Endodermal cell (in vitro differentiated cells): ENCODE results near the gene GPRIN2. TPM values are rescaled to one million over a fixed set of nuclear protein-coding genes. Genes with fewer than 3 reads are reported as not detected.
"Not testable (repeated sequence)": the region's sequence is repeated elsewhere in the genome, so short reads cannot be mapped to it uniquely, and the experiment has no call there.

Source experiments
- DNase-seq: peaks from one replicate; pipeline ENCODE4 v3.0.0-alpha.2; 2017
- H3K27ac ChIP-seq: 2 replicates; pipeline ENCODE4 v1.5.1; 2013; ENCODE audit warnings: mild to moderate bottlenecking, low read depth, low read length, moderate library complexity
- H3K27me3 ChIP-seq: 2 replicates; pipeline ENCODE4 v1.6.1; 2013; ENCODE audit warnings: mild to moderate bottlenecking, low read length, moderate library complexity; ENCODE audit not compliant: insufficient read depth, control insufficient read depth, poor library complexity, severe bottlenecking
- H3K36me3 ChIP-seq: 2 replicates; pipeline ENCODE4 v1.7.0; 2013; ENCODE audit warnings: mild to moderate bottlenecking, low read length, moderate library complexity; ENCODE audit not compliant: control insufficient read depth, insufficient read depth
- H3K4me1 ChIP-seq: one replicate; pipeline ENCODE4 v1.7.0; 2013; ENCODE audit warnings: low read length; ENCODE audit not compliant: control insufficient read depth, insufficient read depth
- H3K4me3 ChIP-seq: 2 replicates; pipeline ENCODE4 v1.5.1; 2013; ENCODE audit warnings: mild to moderate bottlenecking, low read length, moderate library complexity
- H3K9ac ChIP-seq: 2 replicates; pipeline ENCODE4 v1.6.1; 2013; ENCODE audit warnings: mild to moderate bottlenecking, low read length, moderate library complexity; ENCODE audit not compliant: poor library complexity, severe bottlenecking; ENCODE audit errors: extremely low read depth
- H3K9me3 ChIP-seq: 2 replicates; pipeline ENCODE4 v1.6.1; 2013; ENCODE audit warnings: mild to moderate bottlenecking, low read length, moderate library complexity; ENCODE audit not compliant: control insufficient read depth
- H3K27ac Mint-ChIP-seq: 2 replicates; pipeline ENCODE4 v1.8.0; 2020; ENCODE audit warnings: mixed read lengths
- H3K27me3 Mint-ChIP-seq: 2 replicates; pipeline ENCODE4 v1.8.0; 2021; ENCODE audit warnings: mild to moderate bottlenecking, mixed read lengths; ENCODE audit not compliant: insufficient read depth
- H3K36me3 Mint-ChIP-seq: 2 replicates; pipeline ENCODE4 v1.8.0; 2020; ENCODE audit warnings: low read depth, mixed read lengths
- H3K4me1 Mint-ChIP-seq: 2 replicates; pipeline ENCODE4 v1.8.0; 2020; ENCODE audit warnings: mixed read lengths
- H3K4me3 Mint-ChIP-seq: 2 replicates; pipeline ENCODE4 v1.8.0; 2020; ENCODE audit warnings: mild to moderate bottlenecking, moderate library complexity, mixed read lengths
- H3K9me3 Mint-ChIP-seq: 2 replicates; pipeline ENCODE4 v1.8.0; 2020; ENCODE audit warnings: mild to moderate bottlenecking, mixed read lengths
- CTCF ChIP-seq: fragments of 200-600 bp; sonication (generic); conservative IDR thresholded peaks from 2 replicates; pipeline ENCODE4 v1.5.0; 2021; ENCODE audit warnings: antibody characterized with exemption, mild to moderate bottlenecking
- WGBS, 2 experiments: methylation state at CpG; one replicate each; pipeline versions ENCODE4 v1.1.5 to v1.1.7; 2013; ENCODE audit warnings: missing lambda C conversion rate in 2 of 2, mixed read lengths in 1 of 2; ENCODE audit not compliant: insufficient coverage in 1 of 2, insufficient read length in 1 of 2; 5-methylcytosine and 5-hydroxymethylcytosine counted together
- long read RNA-seq, 4 experiments: library from polyadenylated mRNA in 2 of 4; library from RNA in 1 of 4; library from capped mRNA in 1 of 4; stranded (forward) in 3 of 4; unstranded in 1 of 4; transcript quantifications; one replicate each; pipeline ENCODE4 v2.0.0, GENCODE V29; 2020 to 2021; ENCODE audit warnings: inconsistent platforms in 1 of 4
- polyA plus RNA-seq, 2 experiments: library from polyadenylated mRNA; stranded (reverse); fragments of 50-300 nt; gene quantifications; one replicate each; pipeline ENCODE4 v1.2.3, GENCODE V29; 2013
- total RNA-seq, 2 donors: library from RNA; stranded (reverse); fragmentation: NEBNext Ultra II Directional in 1 of 2; extraction: Animal tissue kit (Norgen Biotek cat#: 25700) in 1 of 2; gene quantifications; 2 replicates in 1 of 2; 3 replicates in 1 of 2; pipeline ENCODE4 v1.2.1, GENCODE V29; 2021

GPRIN2 gene
- total RNA-seq = 10 to 100 TPM; 16.1 to 25.2 TPM
- 4.7 TPM for polyA plus RNA-seq (2013, experiment 1 of 2)
- polyA plus RNA-seq (2013, experiment 2 of 2) = 3.0 TPM
- long read RNA-seq, experiment 1, partial matches to known transcripts = 1 of 6 reads
- long read RNA-seq, experiment 1, other reads (novel, unspliced or antisense) = 2 of 6 reads
- long read RNA-seq, experiment 2, transcript GPRIN2-202 (3 exons, 1,966 nt) = major isoform, 5 of 14 reads
- long read RNA-seq, experiment 2, partial matches to known transcripts = 0 of 14 reads
- long read RNA-seq, experiment 2, other reads (novel, unspliced or antisense) = 7 of 14 reads
- long read RNA-seq, experiment 3, partial matches to known transcripts = 1 of 31 reads
- long read RNA-seq, experiment 3, other reads (novel, unspliced or antisense) = 25 of 31 reads
- long read RNA-seq, experiment 4, partial matches to known transcripts = 0 of 2 reads
- long read RNA-seq, experiment 4, other reads (novel, unspliced or antisense) = 2 of 2 reads

- Mint-ChIP-seq H3K27ac (peak within 1 kb of the TSS; percentile 85), H3K36me3 (no peaks in the 10 kb centered on the region), H3K4me1 (peaks cover 8% of the 10 kb centered on the region), H3K4me3 (no peak within 1 kb of the TSS), H3K9me3 (no peaks in the 10 kb centered on the region), H3K27me3 (no peaks in the 10 kb centered on the region)
- Histone ChIP-seq H3K4me3 (peak within 1 kb of the TSS; percentile 80), H3K4me1 (peaks cover 11% of the 10 kb centered on the region), H3K9ac (no peak within 1 kb of the TSS), H3K27me3 (peaks cover 54% of the 10 kb centered on the region), H3K27ac (no peak within 1 kb of the TSS), H3K36me3 (no peaks in the 10 kb centered on the region), H3K9me3 (no peaks in the 10 kb centered on the region)
- no peak for TF ChIP-seq CTCF
- WGBS, 2 experiments = 5 to 7% methylated on average over 51 to 74 of the region's 74 CpGs
- DNase-seq = peak; percentile 92
These were observed at the start of gene GPRIN2 for GRCh38 chr10:46556515-46557318. TSS of gene GPRIN2 (minus strand) at chr10:46556658. CDS start at chr10:46550736, 5,922 bp downstream.

- H3K27ac Mint-ChIP-seq, H3K4me3 ChIP-seq, H3K27me3 Mint-ChIP-seq, H3K27me3 ChIP-seq, H3K36me3 ChIP-seq, H3K9me3 Mint-ChIP-seq, H3K9ac ChIP-seq, H3K36me3 Mint-ChIP-seq, H3K4me1 Mint-ChIP-seq, H3K4me1 ChIP-seq, DNase-seq, H3K27ac ChIP-seq, H3K9me3 ChIP-seq, H3K4me3 Mint-ChIP-seq: not testable (repeated sequence)
- 100% methylated on average over 1 of the region's 1 CpG; no CpG with 5 or more reads in 1 of the 2 experiments for WGBS, 2 experiments
These were observed 44.1 kb upstream of the GPRIN2 start for GRCh38 chr10:46600516-46600915.

- not testable (repeated sequence) for H3K27me3 Mint-ChIP-seq, H3K36me3 ChIP-seq, H3K9me3 Mint-ChIP-seq, H3K9ac ChIP-seq, H3K27ac ChIP-seq, H3K4me1 Mint-ChIP-seq, H3K9me3 ChIP-seq, H3K36me3 Mint-ChIP-seq, H3K27me3 ChIP-seq, H3K27ac Mint-ChIP-seq, H3K4me1 ChIP-seq
- TF ChIP-seq CTCF = peak; percentile 50
- 0% methylated on average over 4 of the region's 44 CpGs; no CpG with 5 or more reads in 1 of the 2 experiments for WGBS, 2 experiments
- H3K4me3 ChIP-seq = peak overlapping the region; percentile 71
- DNase-seq = peak; percentile 43
- peak overlapping the region; percentile 36 for H3K4me3 Mint-ChIP-seq
These were observed 41.3 kb upstream of the GPRIN2 start for GRCh38 chr10:46597616-46598246.

- H3K27me3 ChIP-seq, H3K27me3 Mint-ChIP-seq, H3K4me3 Mint-ChIP-seq, H3K9ac ChIP-seq, H3K36me3 Mint-ChIP-seq, H3K4me3 ChIP-seq, H3K27ac ChIP-seq, H3K36me3 ChIP-seq, DNase-seq, H3K9me3 ChIP-seq, H3K4me1 ChIP-seq, H3K4me1 Mint-ChIP-seq, H3K9me3 Mint-ChIP-seq, H3K27ac Mint-ChIP-seq: not testable (repeated sequence)
- WGBS, 2 experiments = 100% methylated on average over 1 of the region's 4 CpGs; no CpG with 5 or more reads in 1 of the 2 experiments
These were observed 40.1 kb upstream of the GPRIN2 start for GRCh38 chr10:46596570-46596969.

- not testable (repeated sequence) for H3K4me3 Mint-ChIP-seq, DNase-seq, H3K27me3 ChIP-seq, H3K27me3 Mint-ChIP-seq, H3K27ac Mint-ChIP-seq, H3K4me1 ChIP-seq, H3K36me3 Mint-ChIP-seq, H3K27ac ChIP-seq, H3K36me3 ChIP-seq, H3K4me1 Mint-ChIP-seq, H3K4me3 ChIP-seq, H3K9me3 ChIP-seq, H3K9ac ChIP-seq, H3K9me3 Mint-ChIP-seq
- 92% methylated on average over 3 of the region's 6 CpGs; no CpG with 5 or more reads in 1 of the 2 experiments for WGBS, 2 experiments
These were observed 38.1 kb upstream of the GPRIN2 start for GRCh38 chr10:46594453-46595063.
